Ramos (cell line): ENCODE results near the gene ATP9B.

Experiments used
- in situ Hi-C: fragments of 300-500 bp; cut with MboI; formaldehyde crosslinking; loops from one replicate; pipeline ENCODE4 v1.14.3; 2022; ENCODE audit warnings: low sequenced_read_pairs; ENCODE audit not compliant: unreplicated experiment

Gene ATP9B

DNA sequence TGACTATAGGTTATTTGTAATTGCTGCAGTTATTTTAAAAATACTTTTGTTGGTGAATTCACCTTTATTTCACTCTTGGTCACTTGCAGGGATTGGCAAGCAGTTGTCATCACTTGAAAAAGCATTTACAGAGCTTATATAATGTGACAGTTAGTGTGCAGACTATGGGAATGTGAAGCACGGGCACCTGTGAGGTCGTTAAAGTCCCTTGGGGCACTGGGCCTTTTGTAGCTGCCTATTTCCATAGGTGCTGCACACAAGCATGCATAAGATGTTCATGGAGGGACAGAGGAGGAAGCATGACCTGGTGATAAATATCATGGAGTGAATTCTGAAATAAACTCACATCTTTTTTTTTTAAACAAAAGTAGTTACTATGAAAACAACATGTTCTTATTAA lies 124.6 kb downstream of the ATP9B start:
- in situ Hi-C loops, result no loop called here

DNA sequence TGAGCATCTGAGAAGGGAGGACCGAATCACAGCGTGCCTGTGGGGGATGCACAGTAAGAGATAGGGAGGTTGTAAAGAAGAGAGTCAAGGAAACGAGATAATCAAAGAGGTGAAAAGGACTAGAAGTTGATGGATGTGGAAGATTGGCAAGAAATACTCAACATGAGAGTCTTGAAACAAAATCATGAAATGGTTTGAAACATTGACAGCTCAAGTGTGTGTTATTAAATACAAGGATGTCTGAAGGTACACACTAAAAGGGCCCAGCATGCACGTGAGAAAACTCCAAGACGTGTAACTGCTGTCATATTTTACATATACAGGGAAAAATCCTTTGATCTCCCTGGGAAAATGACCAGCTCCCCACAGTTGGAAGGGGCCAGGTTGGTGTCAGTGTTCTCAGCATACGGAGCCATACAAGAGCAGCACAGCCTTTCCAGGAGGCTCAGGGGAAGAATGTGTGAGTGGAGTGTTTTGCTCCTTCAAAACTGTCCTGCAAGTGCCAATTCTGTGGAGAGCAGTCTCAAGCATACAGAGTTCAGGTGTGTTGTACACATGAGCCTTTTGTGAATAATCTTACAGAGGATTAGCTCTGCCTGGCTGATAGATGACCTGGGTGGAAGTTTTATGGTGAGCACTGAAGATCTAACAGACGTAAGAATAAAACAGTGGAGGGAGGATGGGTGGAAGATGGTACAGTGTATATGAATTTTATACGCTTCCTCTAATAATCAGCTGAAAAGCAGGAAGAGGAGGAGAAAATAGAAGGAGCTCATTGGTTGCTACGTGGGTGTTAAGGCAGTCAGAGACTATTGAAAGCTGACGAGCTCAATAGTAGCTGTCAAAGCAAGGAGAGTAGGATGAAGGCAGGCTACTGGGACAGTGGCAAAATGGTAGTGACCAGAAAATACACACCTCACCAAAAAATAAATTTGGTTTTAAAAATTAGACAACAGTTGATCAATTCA lies 126.8 kb downstream of the ATP9B start:
- in situ Hi-C loops, result no loop called here

DNA sequence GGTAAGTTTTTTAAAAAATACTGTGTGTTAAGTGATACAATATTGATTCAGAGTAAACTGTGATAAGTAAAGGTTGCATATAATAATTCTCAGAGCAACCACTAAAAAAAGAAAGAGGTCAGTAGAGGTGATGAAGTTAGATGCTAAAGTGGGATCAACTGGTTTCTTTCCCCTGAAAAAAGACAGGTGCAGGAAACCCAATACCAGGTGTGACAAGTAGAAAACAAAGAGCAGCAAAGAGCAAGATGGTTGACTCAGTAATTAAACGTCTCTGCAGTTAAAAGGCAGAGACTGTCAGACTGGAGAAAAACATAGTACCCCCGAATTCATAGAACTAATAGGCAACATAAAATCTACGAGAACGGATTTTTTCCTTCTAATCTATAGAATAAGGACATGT lies 128.3 kb downstream of the ATP9B start:
- in situ Hi-C loops, result no loop called here

DNA sequence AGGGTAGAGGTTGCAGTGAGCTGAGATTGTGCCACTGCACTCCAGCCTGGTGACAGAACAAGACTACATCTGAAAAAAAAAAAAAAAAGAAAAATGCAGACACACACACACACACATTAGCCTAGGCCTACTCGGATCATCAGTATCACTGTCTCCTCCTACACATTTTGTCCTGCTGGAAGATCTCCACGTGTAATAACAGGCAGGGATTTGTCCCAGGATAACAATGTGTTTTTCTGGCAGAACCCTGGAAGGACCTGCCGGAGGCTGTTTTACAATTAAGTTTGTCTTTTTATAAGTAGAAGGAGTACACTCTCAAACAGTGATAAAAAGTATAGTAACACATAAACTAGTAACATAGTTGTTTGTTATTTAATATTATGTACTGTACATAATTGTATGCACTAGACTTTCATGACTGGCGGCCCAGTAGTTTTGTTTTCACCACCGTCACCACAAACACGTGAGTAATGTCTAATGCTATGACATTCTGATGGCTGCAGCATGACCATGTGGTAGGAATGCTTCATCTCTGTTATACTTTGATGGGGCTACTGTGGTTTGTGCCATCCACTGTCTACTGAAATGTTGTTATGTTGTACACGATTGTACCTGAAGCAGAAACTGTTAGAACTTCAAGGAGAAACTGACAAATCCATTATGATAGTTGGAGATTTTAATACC lies 130.6 kb downstream of the ATP9B start:
- in situ Hi-C loops, result no loop called here

DNA sequence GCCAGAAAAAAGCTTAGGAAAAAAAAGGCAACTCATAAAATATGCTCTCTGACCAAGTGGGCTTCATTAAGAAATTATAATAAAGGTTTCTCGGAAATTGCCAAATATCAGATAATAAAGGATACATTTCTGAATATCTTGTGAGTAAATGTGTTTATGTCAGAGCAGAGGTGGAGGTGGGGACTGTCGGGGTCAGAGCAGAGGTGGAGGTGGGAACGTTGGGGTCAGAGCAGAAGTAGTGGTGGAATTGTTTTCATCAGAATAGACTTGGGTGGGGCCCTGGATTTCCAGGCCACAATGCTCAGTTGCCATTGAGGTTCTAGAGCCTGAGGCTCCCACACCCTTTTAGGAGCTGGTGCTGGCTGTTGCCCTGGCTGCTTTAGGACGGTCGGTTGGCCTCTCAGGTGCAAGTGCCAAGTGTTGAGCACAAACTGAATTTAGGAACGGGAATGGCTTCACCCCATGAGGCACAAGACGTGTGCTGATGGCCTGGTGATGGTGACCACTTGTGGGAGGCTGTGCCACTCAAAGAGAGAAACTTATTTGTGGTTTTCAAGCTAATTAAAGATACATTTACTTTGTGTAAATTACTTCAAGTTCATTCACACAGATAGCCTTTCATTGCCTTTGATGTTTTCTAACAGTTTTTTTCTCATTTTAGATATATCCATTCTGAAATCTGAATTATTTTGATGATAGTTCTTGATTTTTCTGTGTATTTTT lies 131.5 kb downstream of the ATP9B start:
- in situ Hi-C loops, result no loop called here

DNA sequence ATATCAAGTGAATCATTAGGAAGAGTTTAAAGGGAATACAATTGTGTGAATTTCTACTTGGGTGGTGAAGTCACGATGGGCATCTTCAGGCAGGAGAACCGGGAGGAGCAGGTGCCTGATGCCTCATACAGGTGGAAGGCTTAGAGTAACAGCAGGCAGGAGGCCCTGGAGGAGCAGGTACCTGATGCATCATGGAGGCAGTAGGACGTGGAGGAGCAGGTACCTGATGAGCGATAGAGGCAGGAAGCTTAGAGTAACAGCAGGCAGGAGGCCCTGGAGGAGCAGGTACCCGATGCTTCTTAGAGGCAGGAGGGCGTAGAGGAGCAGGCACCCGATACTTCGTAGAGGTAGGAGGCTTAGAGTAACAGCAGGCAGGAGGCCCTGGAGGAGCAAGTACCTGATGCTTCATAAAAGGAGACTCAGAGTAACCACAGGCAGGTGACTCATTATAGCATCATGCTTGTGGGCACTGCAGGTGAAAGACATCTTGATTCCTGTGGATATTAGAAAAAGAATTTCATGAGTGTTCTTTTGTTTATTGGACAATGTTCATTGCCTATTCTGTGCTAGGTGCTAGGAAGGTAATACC lies 133.9 kb downstream of the ATP9B start:
- in situ Hi-C loops, result no loop called here

DNA sequence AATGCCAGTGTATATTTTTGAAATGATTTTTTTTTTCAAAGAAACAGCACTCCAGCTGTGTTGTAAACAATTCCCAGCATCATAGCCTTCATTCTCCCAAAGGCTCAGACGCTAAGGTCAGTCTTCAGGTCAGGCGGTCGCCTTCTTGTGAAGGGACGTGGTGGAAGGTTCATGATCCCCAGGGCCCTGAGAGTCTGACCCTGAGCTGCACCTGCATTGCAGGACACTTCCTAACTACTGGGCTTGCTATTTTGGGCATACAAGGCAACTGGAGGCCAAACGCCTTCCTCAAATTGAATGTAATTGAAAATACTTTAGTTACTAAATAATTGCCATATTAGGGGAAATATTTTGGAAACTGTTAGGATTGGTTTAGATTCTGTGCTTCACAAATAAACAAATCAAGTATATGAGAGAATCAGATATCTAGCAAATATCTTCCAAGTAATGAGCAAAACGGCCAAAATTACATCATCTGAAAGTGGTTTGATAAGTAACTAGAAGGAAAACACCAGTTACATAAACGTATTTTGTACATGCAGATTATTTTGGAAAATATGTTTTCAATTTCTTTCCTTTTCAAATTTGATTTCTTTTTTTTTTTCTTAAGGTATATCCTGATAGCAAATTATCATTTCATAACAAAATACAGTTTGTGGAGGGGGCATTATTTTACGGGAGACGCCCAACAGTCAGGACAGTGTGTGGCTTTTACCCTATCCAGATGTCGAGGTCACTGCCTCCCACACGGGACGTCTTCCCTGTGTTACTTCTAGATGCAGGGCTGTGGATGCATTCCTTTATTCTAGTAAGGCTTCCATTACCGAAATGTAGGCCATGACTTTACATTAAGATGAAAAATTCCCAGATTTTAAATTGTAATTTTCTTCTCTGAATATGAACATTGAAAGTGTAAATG lies 136.0 kb downstream of the ATP9B start:
- in situ Hi-C loops, result no loop called here

DNA sequence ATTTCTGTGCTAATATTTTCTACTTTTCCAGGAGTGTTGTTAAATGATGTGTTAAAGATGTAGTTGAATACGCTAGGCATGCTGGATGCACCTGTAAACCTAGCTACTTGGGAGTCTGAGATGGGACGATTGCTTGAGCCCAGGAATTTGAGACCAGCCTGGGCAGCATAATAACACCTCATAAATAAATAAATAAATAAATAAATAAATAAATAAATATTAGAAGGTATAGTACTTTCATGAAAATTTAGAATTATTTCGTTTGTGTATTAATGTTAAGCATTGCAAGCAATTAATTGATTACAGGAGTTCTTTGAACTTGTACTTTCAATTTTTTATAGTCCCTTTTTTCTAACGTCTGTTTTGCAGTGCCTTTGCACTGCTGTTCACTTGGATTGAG lies 137.2 kb downstream of the ATP9B start:
- in situ Hi-C loops, result no loop called here

DNA sequence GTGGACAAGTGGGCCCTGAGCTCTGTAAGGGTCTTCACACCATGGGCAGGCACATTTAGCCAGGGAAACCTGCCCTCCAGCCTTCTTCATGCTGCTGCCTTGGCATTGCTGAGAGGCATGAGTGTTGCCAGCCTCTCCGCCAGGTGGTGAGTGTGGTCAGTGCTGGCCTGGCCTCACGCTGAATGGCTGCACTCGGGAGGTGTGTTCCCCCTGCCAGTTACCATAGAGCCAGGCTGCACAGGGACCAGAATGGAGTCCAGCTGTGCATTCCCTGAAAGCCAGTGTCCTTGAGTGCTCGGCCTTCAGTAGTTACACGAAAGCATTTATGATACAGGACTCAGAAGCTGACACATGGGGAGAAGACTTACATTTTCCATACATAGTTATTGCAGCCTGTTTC lies 139.7 kb downstream of the ATP9B start:
- in situ Hi-C loops, result no loop called here

DNA sequence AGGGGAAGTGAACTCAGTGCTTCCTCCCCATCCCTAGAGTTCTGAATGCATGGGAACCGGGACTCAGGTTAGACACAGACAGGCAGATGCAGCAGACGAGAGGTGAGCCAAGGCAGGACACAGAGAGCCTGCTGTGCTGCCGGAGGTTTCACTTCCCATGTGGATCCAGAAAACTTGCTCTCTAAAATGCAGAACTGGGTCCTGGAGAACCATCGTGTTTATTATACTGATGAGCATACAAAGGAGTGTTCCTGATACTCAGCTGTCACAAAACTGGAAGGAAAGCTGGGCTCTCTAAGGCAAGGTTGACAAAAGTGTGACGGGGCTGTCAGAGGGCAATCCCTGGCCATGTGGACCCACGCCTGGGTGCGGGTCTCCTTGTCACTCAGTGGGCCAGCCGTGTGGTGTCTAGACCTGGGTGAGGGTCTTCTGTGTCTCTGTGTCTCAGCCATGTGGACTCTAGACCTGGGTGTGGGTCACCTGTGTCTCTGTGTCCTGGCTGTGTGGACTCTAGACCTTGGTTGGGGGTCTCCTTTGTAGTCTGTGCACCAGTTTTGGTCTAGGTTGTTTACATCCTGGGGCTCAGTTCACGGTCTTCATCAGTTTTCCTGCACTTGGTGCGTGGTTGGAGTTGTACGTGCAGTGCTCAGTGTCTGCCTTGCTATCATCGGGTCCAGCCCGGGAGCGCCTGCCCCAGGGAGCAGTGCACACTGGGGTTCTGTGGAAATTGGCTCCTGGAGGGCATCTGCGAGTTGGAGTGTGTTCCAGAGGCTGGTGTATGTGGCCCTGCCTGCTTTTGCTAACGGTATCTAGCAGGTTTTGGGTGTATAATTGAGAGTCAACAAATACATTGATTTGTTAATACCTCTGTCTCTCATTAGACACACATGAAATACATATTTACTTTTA lies 141.1 kb downstream of the ATP9B start:
- in situ Hi-C loops, result no loop called here

DNA sequence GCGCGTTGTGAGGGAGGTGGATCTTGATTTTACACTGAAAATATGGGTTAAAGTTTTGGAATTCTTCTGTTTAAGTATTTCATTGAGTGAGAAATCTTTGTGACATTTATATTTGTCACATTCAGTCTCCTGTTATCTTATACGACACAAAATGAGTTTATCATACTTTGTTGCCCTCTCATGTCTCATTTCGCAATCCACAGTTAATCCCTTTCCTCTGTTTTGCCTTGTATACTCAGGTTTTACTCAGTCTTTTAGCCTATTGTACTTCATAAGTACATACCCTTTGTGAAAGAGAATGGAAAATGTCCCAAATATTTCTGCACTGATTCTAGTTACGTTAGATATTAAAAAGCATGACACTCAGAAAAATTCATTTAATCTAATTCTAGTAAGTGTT lies 142.7 kb downstream of the ATP9B start:
- in situ Hi-C loops, result no loop called here

DNA sequence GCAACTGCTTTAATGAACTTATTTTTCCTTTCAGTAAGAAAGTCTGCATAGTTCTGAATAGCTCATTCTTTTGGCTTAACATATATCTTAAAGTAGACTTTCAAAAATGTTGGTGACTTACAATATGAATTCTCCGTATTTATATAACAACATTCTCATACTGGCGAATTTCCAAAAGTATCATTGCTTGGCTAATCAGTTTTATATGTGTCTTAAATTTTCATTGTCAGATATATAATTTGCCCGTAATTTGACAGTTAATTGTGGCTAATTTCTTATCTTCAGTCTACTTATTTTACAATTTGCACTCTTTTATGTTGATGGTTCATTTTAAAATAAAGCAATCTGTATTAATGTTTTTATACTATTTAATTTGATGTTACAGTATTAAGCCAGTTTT lies 144.9 kb downstream of the ATP9B start:
- in situ Hi-C loops, result no loop called here

DNA sequence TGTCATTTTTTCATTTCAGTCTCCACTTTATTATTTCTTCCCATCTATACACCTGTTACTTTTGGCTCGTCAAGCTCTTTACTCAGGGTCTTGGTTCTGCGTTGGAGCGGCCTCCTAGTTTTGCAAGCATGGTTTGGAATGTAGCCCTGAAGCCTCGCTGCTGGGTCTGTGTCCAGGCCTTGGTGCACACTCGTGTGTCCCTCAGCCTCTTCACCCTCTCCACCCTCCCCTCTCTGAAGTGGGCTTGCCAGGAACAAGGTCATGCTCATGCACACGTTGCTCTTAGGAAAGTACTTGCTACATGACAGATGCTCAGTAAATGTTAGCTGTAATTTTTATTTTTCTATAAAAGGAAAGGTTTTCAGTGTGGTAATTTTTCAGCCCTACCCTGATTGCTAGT lies 147.0 kb downstream of the ATP9B start:
- in situ Hi-C loops, result no loop called here

DNA sequence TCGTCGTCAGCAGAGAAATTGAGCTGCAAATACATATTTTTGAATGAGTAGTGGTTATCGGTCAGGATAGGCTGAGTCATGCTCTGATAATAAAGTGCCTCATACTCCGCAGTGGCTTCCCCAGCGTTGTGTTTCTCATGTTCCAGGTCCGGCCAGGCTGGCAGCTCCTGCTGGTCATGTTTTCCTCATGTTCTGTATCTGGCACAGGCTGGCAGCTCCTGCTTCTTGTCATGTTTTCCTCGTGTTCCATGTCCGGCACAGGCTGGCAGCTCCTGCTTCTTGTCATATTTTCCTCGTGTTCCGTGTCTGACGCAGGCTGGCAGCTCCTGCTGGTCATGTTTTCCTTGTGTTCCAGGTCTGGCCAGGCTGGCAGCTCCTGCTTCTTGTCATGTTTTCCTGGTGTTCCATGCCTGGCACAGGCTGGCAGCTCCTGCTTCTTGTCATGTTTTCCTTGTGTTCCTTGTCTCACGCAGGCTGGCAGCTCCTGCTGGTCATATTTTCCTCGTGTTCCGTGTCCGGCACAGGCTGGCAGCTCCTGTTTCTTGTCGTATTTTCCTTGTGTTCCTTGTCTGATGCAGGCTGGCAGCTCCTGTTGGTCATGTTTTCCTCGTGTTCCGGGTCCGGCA lies 148.9 kb downstream of the ATP9B start:
- in situ Hi-C loops, result no loop called here

DNA sequence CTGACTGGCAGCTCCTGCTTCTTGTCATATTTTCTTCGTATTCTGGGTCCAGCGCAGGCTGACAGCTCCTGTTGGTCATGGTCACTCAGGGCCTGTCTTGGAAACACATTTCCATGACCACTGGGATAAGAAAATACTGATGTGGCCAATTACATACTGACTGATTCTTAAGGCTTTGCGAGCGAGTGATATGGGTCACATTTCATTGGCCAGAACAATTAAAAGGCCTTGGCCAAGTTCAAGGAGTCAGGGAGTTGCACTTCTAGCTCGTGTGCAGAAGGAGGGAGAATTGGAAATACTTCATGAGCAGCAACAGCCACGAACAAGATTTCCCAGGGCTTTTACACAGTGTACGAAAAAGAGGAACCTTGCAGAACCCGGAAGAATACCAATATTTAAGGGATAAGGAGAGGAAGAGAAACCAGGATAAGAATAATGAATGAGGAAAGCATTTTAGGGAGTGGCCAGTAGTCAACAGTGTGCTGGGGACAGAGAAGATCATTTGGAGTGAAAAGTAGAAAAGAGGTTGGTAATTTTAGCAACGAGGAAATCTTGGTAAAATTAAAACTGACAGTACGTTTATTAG lies 149.5 kb downstream of the ATP9B start:
- in situ Hi-C loops, result no loop called here

DNA sequence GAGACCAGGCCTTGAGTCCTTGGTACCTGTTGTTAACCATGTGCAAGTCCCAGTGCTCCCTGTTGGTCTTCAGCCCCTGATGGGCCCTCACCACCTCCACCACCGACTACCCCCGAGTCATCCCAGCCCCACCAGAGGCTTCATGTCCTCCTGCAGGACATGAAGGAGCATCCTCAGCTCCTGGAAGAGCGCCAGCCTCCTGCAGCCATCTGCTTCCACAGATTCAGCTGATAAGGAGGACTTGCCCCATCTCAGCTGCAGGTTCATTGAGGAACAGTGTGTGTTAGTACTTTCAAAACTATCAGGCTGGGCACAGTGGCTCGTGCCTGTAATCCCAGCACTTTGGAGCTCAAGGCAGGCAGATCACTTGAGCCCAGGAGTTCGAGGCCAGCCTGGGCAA lies 151.9 kb downstream of the ATP9B start:
- in situ Hi-C loops, result no loop called here

DNA sequence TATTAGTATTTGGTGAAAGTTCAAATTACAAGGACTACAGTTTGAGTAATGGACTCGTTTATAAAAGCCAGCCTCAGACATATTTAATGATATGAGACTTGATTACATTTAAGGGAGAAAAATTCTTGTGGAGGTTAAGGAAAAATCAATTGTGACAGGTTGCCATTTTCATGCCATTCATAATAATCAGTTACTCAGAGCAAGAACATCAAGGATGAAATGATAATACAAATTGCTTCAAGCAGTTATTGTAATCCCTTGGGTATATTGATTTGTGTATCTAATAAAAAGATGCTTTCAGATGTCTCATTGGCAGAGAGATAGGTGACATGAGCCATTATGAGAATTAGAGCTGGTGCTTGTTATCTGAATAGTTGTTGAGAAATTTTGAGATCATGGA lies 153.6 kb downstream of the ATP9B start:
- in situ Hi-C loops, result no loop called here

DNA sequence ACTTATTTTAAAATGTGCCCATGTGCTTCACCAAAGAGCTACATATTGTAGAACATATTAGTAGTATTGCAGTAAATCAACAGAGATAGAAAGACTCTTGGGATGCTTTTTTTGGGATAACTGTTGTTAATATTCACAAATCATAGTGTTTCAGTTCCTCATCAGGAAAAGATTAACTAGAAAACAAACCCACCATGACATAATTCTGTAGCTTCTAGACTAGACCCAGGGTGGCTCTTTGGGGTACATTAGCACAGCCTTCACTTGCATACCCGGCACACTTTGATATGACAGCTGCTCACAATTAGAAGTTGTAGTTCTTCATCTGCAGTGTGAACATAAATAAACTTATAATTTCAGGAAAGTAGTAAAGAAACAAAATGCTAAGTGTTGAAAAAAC lies 154.2 kb downstream of the ATP9B start:
- in situ Hi-C loops, result no loop called here
